Astrocyte (in vitro differentiated cells and primary cell): ENCODE results near the gene RAPGEF6. TPM values are rescaled to one million over a fixed set of nuclear protein-coding genes. Genes with fewer than 3 reads are reported as not detected.

Experiments used
- DNase-seq: peaks from one replicate; pipeline ENCODE4 v3.0.0-alpha.2; 2010; ENCODE audit warnings: low read depth
- FAIRE-seq: peaks from 2 replicates; lab custom pipeline; 2011; peaks lifted over from hg19 to GRCh38; lab: Jason Lieb, UNC
- H2AFZ ChIP-seq: 2 replicates; pipeline ENCODE4 v1.6.0; 2012; ENCODE audit warnings: low read depth, low read length, inconsistent platforms
- H3K27ac ChIP-seq: 2 replicates; pipeline ENCODE4 v1.5.1; 2011; ENCODE audit warnings: low read depth, low read length, inconsistent platforms
- H3K27me3 ChIP-seq: 2 replicates; pipeline ENCODE4 v1.6.0; 2011; ENCODE audit warnings: low read length, inconsistent platforms; ENCODE audit not compliant: insufficient read depth
- H3K36me3 ChIP-seq: 2 replicates; pipeline ENCODE4 v1.5.1; 2011; ENCODE audit warnings: low read length, inconsistent platforms; ENCODE audit not compliant: insufficient read depth
- H3K4me1 ChIP-seq: 2 replicates; pipeline ENCODE4 v1.5.1; 2011; ENCODE audit warnings: low read length, inconsistent platforms; ENCODE audit not compliant: insufficient read depth
- H3K4me2 ChIP-seq: 2 replicates; pipeline ENCODE4 v1.6.0; 2012; ENCODE audit warnings: low read length, inconsistent platforms
- H3K4me3 ChIP-seq: 2 replicates; pipeline ENCODE4 v1.5.1; 2011; ENCODE audit warnings: low read depth, mild to moderate bottlenecking, low read length, inconsistent platforms; ENCODE audit not compliant: insufficient read depth
- H3K79me2 ChIP-seq: 2 replicates; pipeline ENCODE4 v1.6.0; 2012; ENCODE audit warnings: mild to moderate bottlenecking, low read length, inconsistent platforms; ENCODE audit not compliant: insufficient read depth
- H3K9ac ChIP-seq: 2 replicates; pipeline ENCODE4 v1.6.0; 2012; ENCODE audit warnings: mild to moderate bottlenecking, low read length, inconsistent platforms
- H3K9me3 ChIP-seq: 2 replicates; pipeline ENCODE4 v1.5.1; 2012; ENCODE audit warnings: low read depth, mild to moderate bottlenecking, low read length, inconsistent platforms; ENCODE audit not compliant: insufficient read depth
- H4K20me1 ChIP-seq: 2 replicates; pipeline ENCODE4 v1.6.0; 2012; ENCODE audit warnings: low read length, inconsistent platforms; ENCODE audit not compliant: insufficient read depth
- H3K27ac Mint-ChIP-seq: one replicate; pipeline ENCODE4 v1.8.0; 2021; ENCODE audit warnings: mild to moderate bottlenecking, mixed read lengths; ENCODE audit not compliant: unreplicated experiment
- H3K27me3 Mint-ChIP-seq: one replicate; pipeline ENCODE4 v1.8.0; 2021; ENCODE audit warnings: low read depth, mixed read lengths; ENCODE audit not compliant: unreplicated experiment
- H3K36me3 Mint-ChIP-seq: one replicate; pipeline ENCODE4 v1.8.0; 2021; ENCODE audit warnings: low read depth, mixed read lengths; ENCODE audit not compliant: unreplicated experiment
- H3K4me1 Mint-ChIP-seq: one replicate; pipeline ENCODE4 v1.8.0; 2021; ENCODE audit warnings: low read depth, mixed read lengths; ENCODE audit not compliant: unreplicated experiment
- H3K4me3 Mint-ChIP-seq: one replicate; pipeline ENCODE4 v1.8.0; 2021; ENCODE audit warnings: mild to moderate bottlenecking, moderate library complexity, mixed read lengths; ENCODE audit not compliant: unreplicated experiment
- H3K9me3 Mint-ChIP-seq: one replicate; pipeline ENCODE4 v1.8.0; 2021; ENCODE audit warnings: mild to moderate bottlenecking, mixed read lengths; ENCODE audit not compliant: unreplicated experiment
- CTCF ChIP-seq: IDR thresholded peaks from 2 replicates; pipeline ENCODE4 v1.5.1; 2011; ENCODE audit warnings: low read depth, mild to moderate bottlenecking, inconsistent platforms, low read length, moderate library complexity; ENCODE audit not compliant: insufficient read depth
- EZH2 ChIP-seq: IDR thresholded peaks from 2 replicates; pipeline ENCODE4 v1.6.1; 2012; ENCODE audit warnings: mild to moderate bottlenecking, low read length, inconsistent platforms; ENCODE audit not compliant: insufficient read depth
- total RNA-seq: library from RNA; stranded (reverse); gene quantifications from 2 replicates; pipeline ENCODE4 v1.2.1, GENCODE V29; 2021

Gene RAPGEF6
- total RNA-seq, 1 donor from 2014 or later, result 14.9 TPM

- no peak overlapping the region for H3K4me3 ChIP-seq
- H3K27ac ChIP-seq, result no peak overlapping the region
- H3K9ac ChIP-seq, result no peak overlapping the region
- no peaks in the 10 kb centered on the region for H3K9me3 ChIP-seq
- peaks cover 3% of the 10 kb centered on the region for H3K36me3 ChIP-seq
- no peak for FAIRE-seq
- H3K4me2 ChIP-seq, result no peak overlapping the region
- no peak overlapping the region for H3K4me3 Mint-ChIP-seq
- no peaks in the 10 kb centered on the region for H4K20me1 ChIP-seq
- TF ChIP-seq CTCF (no peak), EZH2 (no peak)
- H3K9me3 Mint-ChIP-seq, result no peaks in the 10 kb centered on the region
- no peaks in the 10 kb centered on the region for H3K27me3 ChIP-seq
- DNase-seq, result no peak
- peaks cover 8% of the 10 kb centered on the region for H3K4me1 Mint-ChIP-seq
- H3K79me2 ChIP-seq, result no peaks in the 10 kb centered on the region
- no peaks in the 10 kb centered on the region for H3K4me1 ChIP-seq
- no peaks in the 10 kb centered on the region for H3K27me3 Mint-ChIP-seq
- peaks cover 7% of the 10 kb centered on the region for H3K36me3 Mint-ChIP-seq
- H2AFZ ChIP-seq, result no peak overlapping the region
- no peak overlapping the region for H3K27ac Mint-ChIP-seq
Measured at GRCh38 chr5:131564229-131564652, 70.8 kb downstream of the RAPGEF6 start.

DNA sequence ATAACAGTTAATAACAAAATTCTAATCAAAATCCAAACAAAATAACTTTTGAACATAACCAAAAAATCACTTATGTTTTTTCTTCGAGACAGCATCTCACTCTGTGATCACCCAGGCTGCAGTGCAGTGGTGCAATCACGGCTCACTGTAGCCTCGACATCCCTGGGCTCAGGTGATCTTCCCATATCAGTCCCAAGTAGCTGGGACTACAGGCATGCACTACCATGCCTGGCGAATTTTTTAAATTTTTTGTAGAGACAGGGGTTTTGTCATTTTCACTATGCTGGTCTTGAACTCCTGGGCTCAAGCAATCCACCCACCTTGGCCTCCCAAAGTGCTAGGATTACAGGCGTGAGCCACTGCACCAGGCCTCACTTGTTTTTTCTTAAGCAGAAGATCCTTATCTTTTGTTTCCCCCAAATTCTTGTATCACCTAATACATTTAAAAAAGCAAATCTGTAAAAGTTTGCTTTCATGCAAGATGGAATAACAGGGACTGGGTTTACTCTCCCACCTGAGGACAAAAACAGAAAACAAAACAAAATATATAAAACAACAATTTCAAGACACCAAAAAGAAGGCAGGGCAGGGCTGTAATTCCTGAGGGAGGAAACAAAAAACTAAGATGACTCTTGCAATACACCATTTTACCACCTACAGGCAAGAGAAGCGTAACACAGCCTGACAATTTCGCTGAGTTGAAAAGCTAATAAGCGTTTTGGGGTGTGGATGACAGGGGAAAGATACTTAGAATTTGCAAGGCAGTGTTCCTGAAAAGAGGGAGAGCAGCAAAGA is 71.4 kb downstream of the RAPGEF6 start:
- no peak overlapping the region for H3K9ac ChIP-seq
- Mint-ChIP-seq H3K9me3 (no peaks in the 10 kb centered on the region), H3K4me1 (peaks cover 8% of the 10 kb centered on the region), H3K36me3 (peaks cover 7% of the 10 kb centered on the region), H3K4me3 (no peak overlapping the region), H3K27ac (no peak overlapping the region), H3K27me3 (no peaks in the 10 kb centered on the region)
- H3K4me1 ChIP-seq, result no peaks in the 10 kb centered on the region
- H3K4me2 ChIP-seq, result no peak overlapping the region
- no peak overlapping the region for H3K27ac ChIP-seq
- no peak overlapping the region for H2AFZ ChIP-seq
- H3K4me3 ChIP-seq, result no peak overlapping the region
- H4K20me1 ChIP-seq, result no peaks in the 10 kb centered on the region
- no peaks in the 10 kb centered on the region for H3K27me3 ChIP-seq
- H3K9me3 ChIP-seq, result no peaks in the 10 kb centered on the region
- H3K79me2 ChIP-seq, result no peaks in the 10 kb centered on the region
- TF ChIP-seq EZH2 (no peak), CTCF (no peak)
- peaks cover 3% of the 10 kb centered on the region for H3K36me3 ChIP-seq
- no peak for DNase-seq
- no peak for FAIRE-seq

- FAIRE-seq, result no peak
Measured at GRCh38 chr5:131550606-131551005, 84.4 kb downstream of the RAPGEF6 start.

More at GRCh38 chr5:131550606-131551005, 84.4 kb downstream of the RAPGEF6 start:
- no peaks in the 10 kb centered on the region for H4K20me1 ChIP-seq
- no peak overlapping the region for H3K9ac ChIP-seq
- TF ChIP-seq CTCF (no peak), EZH2 (no peak)
- peaks cover 3% of the 10 kb centered on the region for H3K36me3 Mint-ChIP-seq
- H3K4me1 Mint-ChIP-seq, result peaks cover 10% of the 10 kb centered on the region
- DNase-seq, result no peak
- peaks cover 7% of the 10 kb centered on the region for H3K4me1 ChIP-seq
- no peaks in the 10 kb centered on the region for H3K79me2 ChIP-seq
- H3K4me2 ChIP-seq, result no peak overlapping the region
- H2AFZ ChIP-seq, result no peak overlapping the region
- H3K36me3 ChIP-seq, result no peaks in the 10 kb centered on the region
- H3K27me3 ChIP-seq, result no peaks in the 10 kb centered on the region
- no peaks in the 10 kb centered on the region for H3K9me3 Mint-ChIP-seq
- no peaks in the 10 kb centered on the region for H3K9me3 ChIP-seq
- H3K27ac Mint-ChIP-seq, result no peak overlapping the region
- H3K27ac ChIP-seq, result no peak overlapping the region
- H3K4me3 Mint-ChIP-seq, result no peak overlapping the region
- no peak overlapping the region for H3K4me3 ChIP-seq
- no peaks in the 10 kb centered on the region for H3K27me3 Mint-ChIP-seq
